Left ventricle myocardium inferior (tissue), 1 donor: Measurements from ENCODE around the gene SIVA1. TPM values are rescaled to one million over a fixed set of nuclear protein-coding genes. Genes with fewer than 3 reads are reported as not detected.

Experiments
- DNase-seq: peaks from one replicate; pipeline ENCODE4 v3.0.0-alpha.2; 2020
- H3K27ac ChIP-seq: fragments of 200-600 bp; replicated peaks from 2 replicates; pipeline ENCODE4 v1.8.0; 2021
- H3K27me3 ChIP-seq: fragments of 200-600 bp; 2 replicates; pipeline ENCODE4 v1.8.0; 2021; ENCODE audit warnings: low read depth
- H3K36me3 ChIP-seq: fragments of 200-600 bp; 2 replicates; pipeline ENCODE4 v1.8.0; 2021
- H3K4me1 ChIP-seq: fragments of 200-600 bp; 2 replicates; pipeline ENCODE4 v1.8.0; 2021
- H3K4me3 ChIP-seq: fragments of 200-600 bp; 2 replicates; pipeline ENCODE4 v1.8.0; 2021; ENCODE audit warnings: mild to moderate bottlenecking, moderate library complexity
- H3K9me3 ChIP-seq: fragments of 200-600 bp; replicated peaks from 2 replicates; pipeline ENCODE4 v1.8.0; 2021
- intact Hi-C: fragments of 100-400 bp; cut with micrococcal nuclease; formaldehyde crosslinking; loops from one replicate; pipeline ENCODE4 v1.11.0; 2022
- total RNA-seq: library from RNA; stranded (reverse); fragmentation: NEBNext Ultra II Directional; extraction: Animal tissue kit (Norgen Biotek cat#: 25700); gene quantifications from one replicate; pipeline ENCODE4 v1.2.1, GENCODE V29; 2021
- TF ChIP-seq, protein P1 (sequence below): fragments of 200-600 bp; IDR thresholded peaks from 2 replicates; pipeline ENCODE4 v1.8.0; 2021; ENCODE audit warnings: antibody characterized with exemption, mild to moderate bottlenecking, borderline replicate concordance
- donor health status: DM: no; HTN: yes; CAD: no; lungs with severe emphysema.

The SIVA1 gene
- total RNA-seq, 1 donor from 2014 or later: 55.6 TPM

DNA sequence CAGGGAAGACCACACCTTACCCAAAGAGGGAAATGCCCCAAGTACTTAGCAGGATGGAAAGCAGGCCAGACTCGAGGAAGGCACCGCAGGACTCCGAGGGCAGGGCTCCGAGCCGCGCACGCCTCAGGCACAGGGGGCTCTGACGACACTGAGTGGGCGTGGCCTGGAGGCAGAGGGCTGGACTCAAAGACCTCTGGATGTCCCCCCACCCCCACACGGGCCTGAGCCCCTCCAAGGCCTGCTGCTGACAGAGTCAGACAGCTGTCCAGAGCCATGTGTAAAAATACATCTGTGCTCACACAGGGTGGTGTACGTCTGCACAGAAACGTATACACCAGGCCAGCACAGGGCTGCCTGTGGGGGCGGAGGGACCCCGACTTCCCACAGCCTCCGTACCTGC lies 41.2 kb downstream of the SIVA1 start:
- Histone ChIP-seq H3K27me3 (no peaks in the 10 kb centered on the region), H3K9me3 (no peaks in the 10 kb centered on the region), H3K4me1 (peaks cover 89% of the 10 kb centered on the region), H3K27ac (peak overlapping the region; percentile 87), H3K36me3 (peaks cover 32% of the 10 kb centered on the region), H3K4me3 (peak overlapping the region; percentile 87)
- no peak for DNase-seq
- TF ChIP-seq, protein P1, sequence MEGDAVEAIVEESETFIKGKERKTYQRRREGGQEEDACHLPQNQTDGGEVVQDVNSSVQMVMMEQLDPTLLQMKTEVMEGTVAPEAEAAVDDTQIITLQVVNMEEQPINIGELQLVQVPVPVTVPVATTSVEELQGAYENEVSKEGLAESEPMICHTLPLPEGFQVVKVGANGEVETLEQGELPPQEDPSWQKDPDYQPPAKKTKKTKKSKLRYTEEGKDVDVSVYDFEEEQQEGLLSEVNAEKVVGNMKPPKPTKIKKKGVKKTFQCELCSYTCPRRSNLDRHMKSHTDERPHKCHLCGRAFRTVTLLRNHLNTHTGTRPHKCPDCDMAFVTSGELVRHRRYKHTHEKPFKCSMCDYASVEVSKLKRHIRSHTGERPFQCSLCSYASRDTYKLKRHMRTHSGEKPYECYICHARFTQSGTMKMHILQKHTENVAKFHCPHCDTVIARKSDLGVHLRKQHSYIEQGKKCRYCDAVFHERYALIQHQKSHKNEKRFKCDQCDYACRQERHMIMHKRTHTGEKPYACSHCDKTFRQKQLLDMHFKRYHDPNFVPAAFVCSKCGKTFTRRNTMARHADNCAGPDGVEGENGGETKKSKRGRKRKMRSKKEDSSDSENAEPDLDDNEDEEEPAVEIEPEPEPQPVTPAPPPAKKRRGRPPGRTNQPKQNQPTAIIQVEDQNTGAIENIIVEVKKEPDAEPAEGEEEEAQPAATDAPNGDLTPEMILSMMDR: no peak
- intact Hi-C loops: no loop called here

DNA sequence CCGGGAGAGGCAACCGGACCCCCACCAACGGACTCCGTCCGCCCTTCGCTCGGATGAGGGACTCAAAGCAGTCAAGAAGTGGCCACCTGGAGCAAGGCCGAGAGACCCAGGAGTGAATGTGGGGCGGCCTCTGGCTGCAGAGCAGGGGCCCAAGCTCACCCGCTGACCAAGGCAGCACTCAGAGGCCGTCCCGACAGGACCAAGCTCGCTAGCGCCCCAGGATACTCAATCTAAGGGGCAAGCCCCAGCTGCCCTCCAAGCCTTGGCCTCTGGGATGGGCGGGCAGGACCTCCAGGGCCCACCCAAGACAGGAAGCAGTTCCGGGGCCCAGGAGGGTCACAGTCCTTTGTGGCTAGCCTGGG lies 41.7 kb downstream of the SIVA1 start:
- Histone ChIP-seq H3K27ac (peak overlapping the region; percentile 87), H3K36me3 (peaks cover 27% of the 10 kb centered on the region), H3K9me3 (no peaks in the 10 kb centered on the region), H3K4me3 (peak overlapping the region; percentile 87), H3K4me1 (peaks cover 89% of the 10 kb centered on the region), H3K27me3 (no peaks in the 10 kb centered on the region)
- TF ChIP-seq, protein P1: no peak
- intact Hi-C loops: no loop called here
- DNase-seq: no peak

DNA sequence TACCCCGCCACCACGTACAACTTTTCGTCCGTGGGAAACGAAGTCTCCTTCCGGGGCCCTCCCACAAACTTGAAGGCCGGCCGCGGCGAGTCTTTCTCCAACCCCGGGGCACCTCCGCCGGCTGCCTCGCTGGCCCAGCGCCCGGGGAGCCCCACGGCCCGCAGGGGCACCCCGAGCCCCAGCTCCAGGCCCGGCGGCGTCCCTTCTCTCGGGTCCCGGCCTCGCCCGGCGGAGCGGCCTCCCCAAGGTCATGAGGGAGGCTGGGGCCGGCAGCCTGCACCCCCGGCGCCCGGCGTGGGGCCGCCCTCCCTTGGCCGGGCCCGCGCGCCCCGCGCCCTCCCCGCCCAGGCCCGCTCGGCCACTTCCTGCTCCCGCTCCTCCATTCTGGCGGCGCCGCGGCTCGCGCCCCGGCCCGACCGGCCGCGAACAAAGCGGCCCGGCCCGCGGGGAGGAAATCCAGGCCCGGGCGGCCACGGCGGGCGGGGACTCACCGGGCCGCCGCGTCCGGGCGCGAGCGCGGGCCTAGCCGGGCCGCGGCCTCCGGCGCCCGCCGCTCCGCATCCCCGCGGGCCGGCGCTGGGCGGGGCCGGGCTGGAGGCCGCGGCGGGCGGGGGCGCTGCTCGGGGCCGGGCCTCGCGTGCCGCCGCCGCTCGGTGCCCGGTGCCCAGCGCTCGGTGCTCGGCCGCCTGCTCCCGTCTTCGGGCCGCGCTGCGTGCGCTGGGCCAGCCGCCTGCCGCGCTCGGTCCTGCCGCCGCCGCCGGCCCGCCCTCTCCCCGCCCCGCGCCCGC lies 42.2 kb downstream of the SIVA1 start, which contains the start of gene AKT1:
Gene AKT1, minus strand, starts transcription at position 756 of the 788 bp plus-strand sequence. CDS start 3,105 bp downstream, outside the sequence.
- peaks cover 93% of the 10 kb centered on the region for H3K4me1 ChIP-seq

DNA sequence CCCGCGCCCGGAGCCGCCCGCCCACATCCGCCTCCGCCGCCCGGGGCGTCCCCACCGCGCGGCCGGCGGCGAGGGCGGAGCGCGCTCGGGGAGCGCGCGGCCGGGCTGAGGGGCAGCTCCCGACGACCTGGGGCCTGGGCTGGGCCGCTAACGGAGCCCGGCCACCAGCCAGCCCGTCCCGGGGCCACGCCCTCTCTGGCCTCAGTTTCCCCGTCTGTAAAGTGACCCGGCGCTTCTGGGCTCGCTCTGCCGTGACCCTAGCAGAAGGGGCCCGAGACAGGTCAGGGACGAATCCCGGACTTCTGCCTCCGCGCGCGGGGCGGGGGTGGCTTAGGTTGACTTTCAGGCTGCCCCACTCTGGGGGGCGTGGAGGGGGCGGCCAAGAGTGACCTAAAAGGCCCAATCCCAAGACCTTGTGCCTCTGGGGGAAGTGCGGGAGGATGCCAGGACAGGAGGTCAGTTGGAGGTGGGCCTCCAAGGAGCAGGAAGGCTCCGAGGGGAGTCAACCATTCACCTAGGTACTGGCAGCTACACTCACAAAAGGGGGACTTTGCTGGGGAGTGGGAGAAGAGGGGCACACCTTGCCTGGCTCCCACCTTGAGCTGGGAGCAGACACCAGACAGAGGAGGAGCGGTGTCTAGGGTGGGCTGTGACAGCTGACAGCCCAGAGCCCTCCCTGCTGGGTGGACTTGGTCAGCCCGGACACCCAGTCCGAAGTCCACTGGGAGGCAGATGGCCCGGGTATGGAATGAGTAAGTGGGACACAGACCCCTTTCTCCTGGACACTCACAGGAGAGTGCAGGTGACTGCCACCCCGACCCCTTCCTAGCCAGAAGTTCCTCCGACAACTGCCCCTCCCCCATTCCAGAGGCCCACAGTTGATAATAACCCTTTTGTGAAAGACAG lies 43.1 kb downstream of the SIVA1 start:
- Histone ChIP-seq H3K4me3 (peak overlapping the region; percentile 69), H3K9me3 (no peaks in the 10 kb centered on the region), H3K27me3 (no peaks in the 10 kb centered on the region), H3K4me1 (peaks cover 88% of the 10 kb centered on the region), H3K36me3 (peaks cover 13% of the 10 kb centered on the region), H3K27ac (peak overlapping the region; percentile 99)
- DNase-seq: peak; percentile 75
- intact Hi-C loops: no loop called here
- TF ChIP-seq, protein P1: no peak

More for the DNA sequence above, 42.2 kb downstream of the SIVA1 start, which contains the start of gene AKT1:
- intact Hi-C loops: no loop called here
- DNase-seq: no peak
- TF ChIP-seq, protein P1: no peak
- no peaks in the 10 kb centered on the region for H3K9me3 ChIP-seq
- peak within 1 kb of the TSS; percentile 99 for H3K27ac ChIP-seq
- H3K4me3 ChIP-seq: peak within 1 kb of the TSS; percentile 87
- H3K36me3 ChIP-seq: peaks cover 21% of the 10 kb centered on the region
- no peaks in the 10 kb centered on the region for H3K27me3 ChIP-seq

DNA sequence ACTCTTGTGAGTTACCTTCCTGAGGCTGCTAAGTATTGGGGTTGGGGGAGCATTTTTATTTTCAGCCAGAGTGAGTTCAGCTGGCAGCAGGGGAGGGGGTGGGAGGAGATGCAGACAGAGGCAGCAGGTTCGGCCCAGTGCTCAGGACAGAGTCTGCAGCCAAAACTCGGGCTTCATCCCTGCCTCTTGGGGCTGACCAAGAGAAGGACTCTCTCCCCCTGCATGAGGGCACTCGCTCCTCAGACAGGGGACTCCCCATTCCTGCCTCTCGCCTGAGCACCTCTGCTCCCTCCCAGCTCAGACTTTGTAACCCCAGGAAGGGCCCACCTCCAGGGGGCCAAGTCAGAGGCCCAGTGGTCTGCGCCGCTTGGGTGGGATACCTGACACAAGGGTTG lies 43.7 kb downstream of the SIVA1 start:
- TF ChIP-seq, protein P1: no peak
- H3K27ac ChIP-seq: peak overlapping the region; percentile 99
- no peaks in the 10 kb centered on the region for H3K9me3 ChIP-seq
- intact Hi-C loops: no loop called here
- H3K27me3 ChIP-seq: no peaks in the 10 kb centered on the region
- H3K36me3 ChIP-seq: peaks cover 6% of the 10 kb centered on the region
- H3K4me1 ChIP-seq: peaks cover 88% of the 10 kb centered on the region
- H3K4me3 ChIP-seq: no peak overlapping the region
- no peak for DNase-seq
